Loucy (cell line): ENCODE data around the gene SLC25A31.
A peak's percentile ranks its signal among the peaks of the same experiment; 100 is the strongest.

Source experiments
- H2AFZ ChIP-seq: fragments of 200-600 bp; sonication (generic); 2 replicates; pipeline ENCODE4 v1.6.0; 2016; ENCODE audit warnings: antibody characterized with exemption, mild to moderate bottlenecking, low read length, moderate library complexity
- H3F3A ChIP-seq: fragments of 200-600 bp; 2 replicates; pipeline ENCODE4 v1.6.0; 2016; ENCODE audit warnings: antibody characterized with exemption, low read depth, mild to moderate bottlenecking
- H3K27me3 ChIP-seq: fragments of 200-600 bp; sonication (generic); 2 replicates; pipeline ENCODE4 v1.6.1; 2014; ENCODE audit warnings: low read length, mild to moderate bottlenecking; ENCODE audit not compliant: insufficient read depth, poor library complexity, severe bottlenecking
- H3K36me3 ChIP-seq: fragments of 200-600 bp; sonication (generic); 2 replicates; pipeline ENCODE4 v1.6.1; 2016; ENCODE audit warnings: low read length; ENCODE audit not compliant: insufficient read depth
- H3K4me1 ChIP-seq: fragments of 200-600 bp; sonication (generic); 2 replicates; pipeline ENCODE4 v1.5.1; 2014; ENCODE audit warnings: low read length, mild to moderate bottlenecking; ENCODE audit not compliant: insufficient read depth, poor library complexity, severe bottlenecking
- H3K4me2 ChIP-seq: fragments of 200-600 bp; sonication (generic); 2 replicates; pipeline ENCODE4 v1.6.0; 2014; ENCODE audit warnings: antibody characterized with exemption, low read length, low read depth, mild to moderate bottlenecking; ENCODE audit not compliant: poor library complexity, severe bottlenecking
- H3K4me3 ChIP-seq: fragments of 200-600 bp; sonication (generic); 2 replicates; pipeline ENCODE4 v1.5.1; 2014; ENCODE audit warnings: low read length, mild to moderate bottlenecking, mixed read lengths; ENCODE audit not compliant: poor library complexity, severe bottlenecking
- H3K79me2 ChIP-seq: fragments of 200-600 bp; sonication (generic); 2 replicates; pipeline ENCODE4 v1.6.1; 2014; ENCODE audit warnings: low read length; ENCODE audit not compliant: insufficient read depth
- H3K9ac ChIP-seq: fragments of 200-600 bp; sonication (generic); 2 replicates; pipeline ENCODE4 v1.6.0; 2014; ENCODE audit warnings: mild to moderate bottlenecking, low read depth, low read length, moderate library complexity; ENCODE audit not compliant: poor library complexity, severe bottlenecking
- H3K9me2 ChIP-seq: fragments of 200-600 bp; sonication (generic); replicated peaks from 2 replicates; pipeline ENCODE4 v1.6.1; 2016; ENCODE audit warnings: low read depth, low read length, mixed read lengths
- H3K9me3 ChIP-seq: fragments of 200-600 bp; sonication (generic); 2 replicates; pipeline ENCODE4 v1.6.1; 2014; ENCODE audit warnings: mild to moderate bottlenecking, antibody characterized with exemption, low read length, low read depth; ENCODE audit not compliant: insufficient read depth
- H4K20me1 ChIP-seq: fragments of 200-600 bp; sonication (generic); 2 replicates; pipeline ENCODE4 v1.6.0; 2014; ENCODE audit warnings: antibody characterized with exemption, low read length, mild to moderate bottlenecking; ENCODE audit not compliant: insufficient read depth, poor library complexity, severe bottlenecking
- EZH2phosphoT487 ChIP-seq: fragments of 200-600 bp; IDR thresholded peaks from 2 replicates; pipeline ENCODE4 v1.6.1; 2018; ENCODE audit warnings: antibody characterized with exemption, mild to moderate bottlenecking, moderate library complexity, borderline replicate concordance
- TF ChIP-seq, protein P1 (sequence below): fragments of 200-600 bp; sonication (generic); conservative IDR thresholded peaks from 2 replicates; pipeline ENCODE4 v1.5.1; 2014; ENCODE audit warnings: mild to moderate bottlenecking, antibody characterized with exemption, low read length

SLC25A31 gene

DNA sequence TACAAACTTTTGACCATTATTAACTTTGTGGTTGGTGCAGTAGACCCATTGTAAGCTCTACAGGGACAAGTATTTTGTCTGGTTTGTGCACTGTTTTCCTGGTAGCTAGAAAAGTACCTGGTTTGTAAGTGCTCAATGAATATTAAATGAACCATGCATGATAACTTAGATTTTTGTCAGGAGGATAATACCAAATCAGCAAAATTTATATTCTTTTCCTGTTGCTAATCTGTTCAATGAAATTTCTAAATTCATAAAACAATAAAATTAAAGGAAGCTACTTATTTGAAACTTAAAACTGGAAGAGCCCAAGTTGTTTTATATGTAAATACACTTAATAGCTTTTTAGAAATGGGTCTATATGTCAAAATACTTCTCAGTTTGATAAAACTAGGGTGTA lies 69.5 kb downstream of the SLC25A31 start:
- Histone ChIP-seq H3K27me3 (no peaks in the 10 kb centered on the region), H2AFZ (no peak overlapping the region), H3K4me3 (no peak overlapping the region), H4K20me1 (no peaks in the 10 kb centered on the region), H3K79me2 (no peaks in the 10 kb centered on the region), H3K9me3 (no peaks in the 10 kb centered on the region), H3K9ac (no peak overlapping the region), H3K4me2 (no peak overlapping the region), H3K4me1 (no peaks in the 10 kb centered on the region), H3K36me3 (no peaks in the 10 kb centered on the region), H3F3A (no peaks in the 10 kb centered on the region), H3K9me2 (no peaks in the 10 kb centered on the region)
- TF ChIP-seq, protein P1, sequence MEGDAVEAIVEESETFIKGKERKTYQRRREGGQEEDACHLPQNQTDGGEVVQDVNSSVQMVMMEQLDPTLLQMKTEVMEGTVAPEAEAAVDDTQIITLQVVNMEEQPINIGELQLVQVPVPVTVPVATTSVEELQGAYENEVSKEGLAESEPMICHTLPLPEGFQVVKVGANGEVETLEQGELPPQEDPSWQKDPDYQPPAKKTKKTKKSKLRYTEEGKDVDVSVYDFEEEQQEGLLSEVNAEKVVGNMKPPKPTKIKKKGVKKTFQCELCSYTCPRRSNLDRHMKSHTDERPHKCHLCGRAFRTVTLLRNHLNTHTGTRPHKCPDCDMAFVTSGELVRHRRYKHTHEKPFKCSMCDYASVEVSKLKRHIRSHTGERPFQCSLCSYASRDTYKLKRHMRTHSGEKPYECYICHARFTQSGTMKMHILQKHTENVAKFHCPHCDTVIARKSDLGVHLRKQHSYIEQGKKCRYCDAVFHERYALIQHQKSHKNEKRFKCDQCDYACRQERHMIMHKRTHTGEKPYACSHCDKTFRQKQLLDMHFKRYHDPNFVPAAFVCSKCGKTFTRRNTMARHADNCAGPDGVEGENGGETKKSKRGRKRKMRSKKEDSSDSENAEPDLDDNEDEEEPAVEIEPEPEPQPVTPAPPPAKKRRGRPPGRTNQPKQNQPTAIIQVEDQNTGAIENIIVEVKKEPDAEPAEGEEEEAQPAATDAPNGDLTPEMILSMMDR, result no peak
- TF ChIP-seq EZH2phosphoT487, result no peak

DNA sequence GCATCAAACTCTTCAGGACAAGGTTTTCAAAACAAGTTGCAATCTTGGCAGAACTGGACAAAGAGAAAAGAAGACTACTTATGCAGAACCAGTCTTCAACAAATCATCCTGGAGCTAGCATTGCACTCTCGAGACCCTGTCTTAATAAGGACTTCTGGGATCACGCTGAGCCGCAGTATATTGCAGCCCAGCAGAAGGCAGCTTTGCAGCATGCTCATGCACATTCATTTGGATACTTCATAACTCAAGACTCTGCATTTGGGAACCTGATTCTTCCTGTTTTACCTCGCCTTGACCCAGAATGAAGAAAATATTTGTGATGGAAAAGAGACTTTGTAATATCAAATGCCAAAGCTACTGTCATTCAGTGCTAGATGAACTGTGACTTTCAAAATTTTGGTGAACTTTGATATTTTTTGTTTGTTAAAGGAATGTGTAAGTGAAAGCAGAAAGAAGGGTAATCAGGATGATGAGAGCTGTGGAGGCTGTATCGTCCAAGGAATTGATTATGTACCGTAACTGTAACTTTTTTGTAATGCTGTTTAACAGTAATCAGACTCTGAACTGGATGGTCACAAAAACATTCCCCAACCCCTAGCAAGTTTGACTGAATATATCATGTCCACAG lies 79.1 kb downstream of the SLC25A31 start:
- Histone ChIP-seq H3K4me2 (no peak overlapping the region), H3K36me3 (no peaks in the 10 kb centered on the region), H2AFZ (no peak overlapping the region), H4K20me1 (no peaks in the 10 kb centered on the region), H3K9me3 (no peaks in the 10 kb centered on the region), H3K4me3 (no peak overlapping the region), H3K9ac (no peak overlapping the region), H3F3A (no peaks in the 10 kb centered on the region), H3K27me3 (no peaks in the 10 kb centered on the region), H3K79me2 (no peaks in the 10 kb centered on the region), H3K4me1 (no peaks in the 10 kb centered on the region), H3K9me2 (no peaks in the 10 kb centered on the region)
- TF ChIP-seq, protein P1, result peak; percentile 36
- no peak for TF ChIP-seq EZH2phosphoT487

DNA sequence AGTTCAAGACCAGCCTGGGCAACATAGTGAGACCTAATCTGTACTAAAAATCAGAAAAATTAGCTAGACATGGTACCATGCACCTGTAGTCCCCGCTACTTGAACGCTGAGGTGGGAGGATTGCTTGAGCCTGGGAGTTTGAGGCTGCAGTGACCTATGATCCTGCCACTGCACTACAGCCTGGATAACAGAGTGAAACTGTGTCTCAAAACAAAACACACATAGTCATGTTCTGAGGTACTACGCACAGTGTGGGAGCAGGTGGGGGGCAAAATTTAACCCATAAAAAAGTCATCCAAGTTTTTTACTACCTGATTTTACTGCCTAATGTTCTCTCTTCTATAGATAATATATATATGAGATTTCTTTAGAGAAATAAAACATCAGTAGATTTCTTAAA lies 80.4 kb downstream of the SLC25A31 start:
- no peak overlapping the region for H3K4me2 ChIP-seq
- no peaks in the 10 kb centered on the region for H3K9me3 ChIP-seq
- H3K79me2 ChIP-seq, result no peaks in the 10 kb centered on the region
- no peaks in the 10 kb centered on the region for H4K20me1 ChIP-seq
- no peaks in the 10 kb centered on the region for H3K36me3 ChIP-seq
- no peaks in the 10 kb centered on the region for H3K4me1 ChIP-seq
- H2AFZ ChIP-seq, result no peak overlapping the region
- no peaks in the 10 kb centered on the region for H3F3A ChIP-seq
- no peaks in the 10 kb centered on the region for H3K9me2 ChIP-seq
- no peak overlapping the region for H3K9ac ChIP-seq
- no peak for TF ChIP-seq EZH2phosphoT487
- TF ChIP-seq, protein P1, result no peak
- H3K4me3 ChIP-seq, result no peak overlapping the region
- H3K27me3 ChIP-seq, result no peaks in the 10 kb centered on the region
